Epithelial cell of prostate (primary cell): ENCODE results near the gene JPT2.

Source experiments
- DNase-seq: peaks from one replicate; pipeline ENCODE4 v3.0.0-alpha.2; 2011; ENCODE audit warnings: low read depth, low spot score
- H3K27ac ChIP-seq: fragments of 450-650 bp; 2 replicates; pipeline ENCODE4 v1.5.1; 2017; ENCODE audit warnings: mild to moderate bottlenecking

The JPT2 gene, protein sequence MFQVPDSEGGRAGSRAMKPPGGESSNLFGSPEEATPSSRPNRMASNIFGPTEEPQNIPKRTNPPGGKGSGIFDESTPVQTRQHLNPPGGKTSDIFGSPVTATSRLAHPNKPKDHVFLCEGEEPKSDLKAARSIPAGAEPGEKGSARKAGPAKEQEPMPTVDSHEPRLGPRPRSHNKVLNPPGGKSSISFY

GRCh38 chr16:1677942-1678499, at the start of gene JPT2:
Gene JPT2, plus strand, starts transcription at chr16:1678279. Its CDS starts 34 bp downstream, at chr16:1678313.
- peak within 1 kb of the TSS; percentile 79 for H3K27ac ChIP-seq
- peak; percentile 90 for DNase-seq

DNA sequence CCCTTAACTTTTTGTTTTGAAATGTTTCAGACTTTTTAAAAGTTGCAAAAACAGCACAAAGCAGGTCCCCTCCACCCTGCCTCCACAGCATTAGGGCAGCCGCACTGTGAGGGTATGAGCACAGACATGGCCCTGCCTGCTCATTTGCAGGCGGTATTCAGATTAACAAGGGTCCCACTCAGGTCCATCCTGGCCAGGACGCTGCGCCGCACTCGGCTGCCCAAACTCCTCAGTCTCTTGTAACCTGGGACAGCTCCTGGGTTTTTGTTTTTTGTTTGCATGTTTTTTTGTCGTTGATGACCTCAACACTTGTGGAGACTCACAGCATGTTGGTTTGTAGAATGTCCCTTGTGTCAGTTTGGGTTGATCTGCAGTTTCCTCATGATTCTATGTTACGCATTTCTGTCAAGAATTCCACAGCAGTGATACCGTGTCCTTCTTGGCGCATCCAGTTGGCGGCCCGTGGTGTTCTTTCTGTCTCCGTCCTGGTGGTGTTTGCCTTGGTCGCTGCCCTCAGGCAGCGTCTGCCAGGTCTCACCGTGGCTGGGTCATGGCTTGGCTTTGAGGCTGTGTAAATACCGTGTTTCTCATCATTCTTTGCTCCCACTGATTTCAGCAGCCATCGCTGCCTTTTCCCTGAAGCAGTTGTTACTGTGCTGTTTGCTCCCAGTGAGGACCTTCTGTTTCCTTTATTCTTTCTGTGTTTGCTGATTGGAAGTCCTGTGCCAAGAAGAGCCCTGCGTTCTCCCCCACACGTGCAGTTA, 47.4 kb upstream of the JPT2 start:
- no peak for DNase-seq
- no peak overlapping the region for H3K27ac ChIP-seq

DNA sequence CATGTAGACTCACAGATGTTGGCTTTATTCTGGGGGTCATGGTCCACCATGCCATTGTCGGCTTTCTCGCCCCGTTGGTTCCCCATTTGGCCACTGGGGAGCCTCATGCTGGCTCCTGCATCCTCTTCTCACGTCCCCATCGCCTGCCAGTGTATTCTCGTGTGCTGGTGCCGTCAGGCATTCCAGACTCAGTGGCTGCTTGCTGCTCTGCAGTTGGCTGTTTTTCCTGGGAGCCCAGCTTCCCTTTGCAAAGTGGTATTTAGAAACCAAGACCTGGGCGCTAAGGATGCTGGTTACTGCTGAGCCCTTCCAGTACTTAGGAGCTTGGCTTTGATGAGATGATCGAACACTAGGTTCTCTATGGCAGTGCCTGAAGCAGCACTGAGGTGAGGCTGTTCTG, 46.8 kb upstream of the JPT2 start:
- DNase-seq = no peak
- no peak overlapping the region for H3K27ac ChIP-seq

DNA sequence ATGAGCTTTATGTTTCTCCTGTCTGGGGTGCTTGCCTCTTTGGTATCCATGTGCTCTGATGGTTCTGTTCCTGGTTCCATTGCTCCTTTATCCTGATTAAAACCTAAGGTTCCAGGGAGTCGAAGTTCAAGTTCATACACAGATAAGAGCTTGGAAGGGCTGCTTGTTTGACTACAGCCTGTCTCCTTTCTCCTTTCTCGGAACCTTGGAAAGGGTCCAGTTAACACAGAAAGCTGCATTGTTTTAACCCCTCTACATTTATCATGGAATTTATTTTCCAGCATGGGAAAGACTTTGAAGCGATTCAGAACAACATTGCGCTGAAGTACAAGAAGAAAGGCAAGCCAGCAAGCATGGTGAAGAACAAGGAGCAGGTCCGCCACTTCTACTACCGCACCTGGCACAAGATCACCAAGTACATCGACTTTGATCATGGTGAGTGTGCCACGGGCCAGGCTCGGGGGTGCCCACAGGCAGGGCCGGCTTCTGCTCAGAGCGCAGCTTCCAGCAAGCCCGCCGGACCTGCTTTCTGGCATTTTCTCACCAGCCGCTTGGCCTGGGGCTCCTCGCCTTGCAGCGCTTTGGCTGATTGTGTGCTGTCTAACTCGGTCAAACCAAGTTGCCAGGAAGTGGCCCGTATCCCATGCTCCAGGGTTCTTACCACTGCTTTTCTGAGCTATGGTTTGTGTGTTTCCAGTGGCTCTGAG, 46.0 kb upstream of the JPT2 start:
- DNase-seq = no peak
- H3K27ac ChIP-seq = no peak overlapping the region

- DNase-seq = no peak
Measured at GRCh38 chr16:1632638-1632970, 45.5 kb upstream of the JPT2 start.

GRCh38 chr16:1633310-1633709, 44.8 kb upstream of the JPT2 start:
- no peak overlapping the region for H3K27ac ChIP-seq
- DNase-seq = no peak

More at GRCh38 chr16:1632638-1632970, 45.5 kb upstream of the JPT2 start:
- H3K27ac ChIP-seq = no peak overlapping the region

- no peak for DNase-seq
- H3K27ac ChIP-seq = no peak overlapping the region
Measured at GRCh38 chr16:1634541-1634940, 43.5 kb upstream of the JPT2 start.

GRCh38 chr16:1635070-1635469, 43.0 kb upstream of the JPT2 start:
- no peak overlapping the region for H3K27ac ChIP-seq
- no peak for DNase-seq

- no peak overlapping the region for H3K27ac ChIP-seq
- no peak for DNase-seq
Measured at GRCh38 chr16:1637526-1637925, 40.6 kb upstream of the JPT2 start.

DNA sequence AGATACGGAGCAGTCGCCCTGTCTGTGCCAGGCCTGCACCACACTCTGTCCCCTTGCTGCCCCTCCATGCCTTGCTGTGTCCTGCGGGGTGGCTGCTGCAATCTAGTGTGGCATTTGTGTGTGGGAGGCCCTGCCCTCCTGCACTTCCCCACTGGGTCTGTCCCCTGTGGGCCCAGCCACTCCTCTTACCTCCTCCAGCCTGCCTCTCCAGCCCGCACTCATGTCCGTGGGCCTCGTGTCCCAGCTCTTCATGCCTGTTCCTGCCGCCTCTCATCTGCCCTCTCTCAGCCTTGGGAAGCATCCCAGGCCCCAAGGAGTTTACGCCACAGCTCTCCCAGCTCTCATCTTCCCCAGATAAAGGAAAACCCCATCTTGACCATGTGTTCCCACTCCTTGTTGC, 39.3 kb upstream of the JPT2 start:
- H3K27ac ChIP-seq = no peak overlapping the region
- no peak for DNase-seq

DNA sequence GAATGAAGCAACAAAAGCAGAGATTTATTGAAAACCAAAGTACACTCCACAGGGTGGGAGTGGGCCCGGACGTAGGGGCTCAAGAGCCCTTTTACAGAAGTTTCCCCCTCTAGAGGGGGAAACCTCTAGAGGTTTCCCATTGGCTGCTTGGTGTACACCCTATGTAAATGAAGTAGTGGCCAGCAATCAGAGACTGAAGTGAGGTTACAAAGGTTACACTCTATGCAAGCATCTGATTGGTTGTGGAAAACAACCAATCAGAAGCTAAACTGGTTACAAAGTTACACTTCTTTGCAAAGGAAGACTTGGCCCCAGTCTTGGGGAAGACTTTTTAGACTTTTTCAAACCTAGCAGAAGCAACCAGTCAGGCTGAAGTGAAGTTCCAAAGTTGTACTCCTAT, 38.8 kb upstream of the JPT2 start:
- H3K27ac ChIP-seq = no peak overlapping the region

DNA sequence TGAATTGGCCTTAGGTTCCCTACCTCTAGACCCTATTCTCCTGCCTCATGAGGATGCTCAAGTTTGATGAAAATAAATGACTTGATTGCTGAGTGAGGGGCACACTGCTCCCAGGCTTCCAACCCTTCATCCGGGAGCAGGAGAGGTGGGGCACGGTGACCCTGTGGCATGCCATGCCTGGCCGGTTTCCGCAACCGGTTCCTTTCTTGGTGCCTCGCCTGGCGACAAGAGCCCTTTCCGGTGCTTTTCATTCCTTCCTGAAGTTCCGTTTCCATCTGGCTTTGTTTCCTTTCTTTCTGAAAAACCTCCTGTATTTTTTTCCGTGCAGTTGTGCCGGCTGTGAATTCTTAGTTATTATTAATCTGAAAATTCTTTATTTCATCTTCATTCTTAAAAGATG, 38.2 kb upstream of the JPT2 start:
- H3K27ac ChIP-seq = no peak overlapping the region

More for the DNA sequence above, 38.8 kb upstream of the JPT2 start:
- DNase-seq = no peak

GRCh38 chr16:1640261-1640941, 37.7 kb upstream of the JPT2 start:
- no peak overlapping the region for H3K27ac ChIP-seq

More for the DNA sequence above, 38.2 kb upstream of the JPT2 start:
- no peak for DNase-seq

DNA sequence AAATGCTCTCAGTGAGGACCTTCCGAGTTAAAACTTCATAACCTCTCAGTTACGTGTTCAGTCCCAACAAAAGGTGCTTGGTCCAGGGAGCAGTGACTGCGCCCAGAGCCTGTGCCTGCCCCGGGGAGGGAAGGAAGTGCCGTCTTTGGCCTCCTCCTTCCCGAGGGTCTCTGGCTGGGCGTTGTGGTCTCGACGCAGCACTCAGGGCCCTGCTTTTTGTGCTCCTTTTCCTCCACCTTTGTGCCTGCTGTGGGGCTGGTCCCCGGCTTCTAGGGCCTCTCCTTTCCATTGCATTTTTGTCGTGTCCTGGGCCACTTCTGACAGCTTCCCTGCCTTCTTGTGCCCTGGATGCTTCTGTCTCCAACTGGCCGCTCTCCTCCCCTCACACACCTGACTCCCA, 36.8 kb upstream of the JPT2 start:
- DNase-seq = no peak
- H3K27ac ChIP-seq = no peak overlapping the region

More at GRCh38 chr16:1640261-1640941, 37.7 kb upstream of the JPT2 start:
- no peak for DNase-seq

- no peak for DNase-seq
Measured at GRCh38 chr16:1642148-1642547, 35.9 kb upstream of the JPT2 start.

DNA sequence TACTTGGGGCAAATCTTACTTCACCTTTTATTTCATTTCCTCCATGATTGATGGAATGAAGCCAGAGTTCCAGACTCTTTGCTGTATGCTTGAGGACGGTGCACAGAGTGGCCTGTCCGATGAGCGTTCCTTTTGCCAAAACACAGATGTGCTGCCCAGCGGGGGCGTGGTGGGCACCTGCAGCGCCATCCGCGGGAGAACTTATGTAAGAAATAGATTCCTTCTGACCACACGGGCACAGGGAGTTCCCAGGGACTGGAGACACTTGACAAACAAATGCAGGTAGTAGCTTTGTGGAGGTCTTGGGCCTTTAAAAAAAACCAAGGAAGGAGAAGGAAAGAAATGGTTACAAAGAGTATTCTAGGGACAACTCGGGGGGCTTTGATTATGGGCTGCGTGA, 35.3 kb upstream of the JPT2 start:
- no peak overlapping the region for H3K27ac ChIP-seq
- no peak for DNase-seq

More at GRCh38 chr16:1642148-1642547, 35.9 kb upstream of the JPT2 start:
- no peak overlapping the region for H3K27ac ChIP-seq

GRCh38 chr16:1643521-1643920, 34.6 kb upstream of the JPT2 start:
- H3K27ac ChIP-seq = no peak overlapping the region
- no peak for DNase-seq

GRCh38 chr16:1645914-1646525, 32.1 kb upstream of the JPT2 start:
- no peak overlapping the region for H3K27ac ChIP-seq
- peak; percentile 49 for DNase-seq

GRCh38 chr16:1647856-1648255, 30.2 kb upstream of the JPT2 start:
- no peak for DNase-seq
- no peak overlapping the region for H3K27ac ChIP-seq

DNA sequence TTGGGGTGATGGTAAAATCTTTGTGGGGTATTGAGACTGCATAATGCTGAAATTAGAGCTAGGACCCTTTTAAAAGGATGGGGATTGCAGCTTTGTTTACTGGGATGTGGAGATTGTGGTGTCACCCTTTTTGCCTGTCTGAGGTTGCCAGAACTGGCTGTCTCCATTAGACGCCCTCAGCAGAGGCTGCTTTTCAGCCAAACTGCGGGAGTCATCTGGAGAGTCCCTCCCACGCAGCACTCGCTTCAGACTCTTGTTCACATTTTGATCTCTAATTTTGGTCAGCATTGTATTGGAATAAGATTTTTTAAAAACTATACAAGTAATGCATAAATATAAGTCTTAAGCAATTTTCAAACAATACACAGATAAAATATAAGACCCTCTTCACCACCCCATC, 27.9 kb upstream of the JPT2 start:
- no peak overlapping the region for H3K27ac ChIP-seq
- DNase-seq = no peak
